ENCODE results near the gene MGLL. TPM values are rescaled to one million over a fixed set of nuclear protein-coding genes. Genes with fewer than 3 reads are reported as not detected.
A peak's percentile ranks its signal among the peaks of the same experiment; 100 is the strongest.

MGLL gene
- total RNA-seq, 1 donor from 2014 or later = 12.5 TPM

GRCh38 chr3:127718245-127718915 is 103.9 kb downstream of the MGLL start:
- peaks cover 27 to 57% (median 56%) of the 10 kb centered on the region in 3 donors for H3K4me1 ChIP-seq (ENCODE audit: control insufficient read depth in 3 of 3, insufficient read depth in 3 of 3, low read length in 3 of 3)
- H3K9me3 ChIP-seq (ENCODE audit: control insufficient read depth in 3 of 3, low read length in 3 of 3) = no peaks in the 10 kb centered on the region
- no peaks in the 10 kb centered on the region for H3K27me3 ChIP-seq (ENCODE audit: control insufficient read depth in 3 of 3, insufficient read depth in 3 of 3, low read length in 3 of 3)
- H3K9ac ChIP-seq (ENCODE audit: low read depth in 1 of 3, low read length in 3 of 3) = peak overlapping the region in 1 of 3 donors; percentile 25
- peak overlapping the region; percentile 54 for H3K27ac ChIP-seq (ENCODE audit: low read depth, low read length)
- peaks cover 0 to 32% (median 15%) of the 10 kb centered on the region in 3 donors for H3K36me3 ChIP-seq (ENCODE audit: control insufficient read depth in 3 of 3, insufficient read depth in 3 of 3, low read length in 3 of 3)
- no peak overlapping the region for H3K4me3 ChIP-seq (ENCODE audit: low read length in 3 of 3)

- Histone ChIP-seq H3K27ac (ENCODE audit: low read depth, low read length) (peak overlapping the region; percentile 54), H3K4me1 (ENCODE audit: control insufficient read depth in 3 of 3, insufficient read depth in 3 of 3, low read length in 3 of 3) (peaks cover 28 to 57% (median 56%) of the 10 kb centered on the region in 3 donors), H3K9ac (ENCODE audit: low read depth in 1 of 3, low read length in 3 of 3) (peak overlapping the region in 1 of 3 donors; percentile 25), H3K27me3 (ENCODE audit: control insufficient read depth in 3 of 3, insufficient read depth in 3 of 3, low read length in 3 of 3) (no peaks in the 10 kb centered on the region), H3K4me3 (ENCODE audit: low read length in 3 of 3) (no peak overlapping the region), H3K9me3 (ENCODE audit: control insufficient read depth in 3 of 3, low read length in 3 of 3) (no peaks in the 10 kb centered on the region), H3K36me3 (ENCODE audit: control insufficient read depth in 3 of 3, insufficient read depth in 3 of 3, low read length in 3 of 3) (peaks cover 0 to 32% (median 15%) of the 10 kb centered on the region in 3 donors)
Measured at GRCh38 chr3:127717357-127718244, 104.7 kb downstream of the MGLL start.

- no peaks in the 10 kb centered on the region for H3K27me3 ChIP-seq (ENCODE audit: control insufficient read depth in 3 of 3, insufficient read depth in 3 of 3, low read length in 3 of 3)
- no peak overlapping the region for H3K9ac ChIP-seq (ENCODE audit: low read depth in 1 of 3, low read length in 3 of 3)
- H3K9me3 ChIP-seq (ENCODE audit: control insufficient read depth in 3 of 3, low read length in 3 of 3) = no peaks in the 10 kb centered on the region
- H3K27ac ChIP-seq (ENCODE audit: low read depth, low read length) = no peak overlapping the region
- no peak overlapping the region for H3K4me3 ChIP-seq (ENCODE audit: low read length in 3 of 3)
- peaks cover 28 to 58% (median 58%) of the 10 kb centered on the region in 3 donors for H3K4me1 ChIP-seq (ENCODE audit: control insufficient read depth in 3 of 3, insufficient read depth in 3 of 3, low read length in 3 of 3)
- H3K36me3 ChIP-seq (ENCODE audit: control insufficient read depth in 3 of 3, insufficient read depth in 3 of 3, low read length in 3 of 3) = peaks cover 0 to 27% (median 13%) of the 10 kb centered on the region in 3 donors
Measured at GRCh38 chr3:127716384-127716783, 105.9 kb downstream of the MGLL start.

- Histone ChIP-seq H3K4me3 (ENCODE audit: low read length in 3 of 3) (peak overlapping the region in 1 of 3 donors; percentile 6), H3K27ac (ENCODE audit: low read depth, low read length) (peak overlapping the region; percentile 15), H3K27me3 (ENCODE audit: control insufficient read depth in 3 of 3, insufficient read depth in 3 of 3, low read length in 3 of 3) (no peaks in the 10 kb centered on the region), H3K36me3 (ENCODE audit: control insufficient read depth in 3 of 3, insufficient read depth in 3 of 3, low read length in 3 of 3) (peaks cover 0 to 23% (median 9%) of the 10 kb centered on the region in 3 donors), H3K9me3 (ENCODE audit: control insufficient read depth in 3 of 3, low read length in 3 of 3) (no peaks in the 10 kb centered on the region), H3K9ac (ENCODE audit: low read depth in 1 of 3, low read length in 3 of 3) (peak overlapping the region in 1 of 3 donors; percentile 33), H3K4me1 (ENCODE audit: control insufficient read depth in 3 of 3, insufficient read depth in 3 of 3, low read length in 3 of 3) (peaks cover 33 to 67% (median 66%) of the 10 kb centered on the region in 3 donors)
Measured at GRCh38 chr3:127715532-127715931, 106.8 kb downstream of the MGLL start.

GRCh38 chr3:127714866-127715265 is 107.4 kb downstream of the MGLL start:
- Histone ChIP-seq H3K9me3 (ENCODE audit: control insufficient read depth in 3 of 3, low read length in 3 of 3) (no peaks in the 10 kb centered on the region), H3K9ac (ENCODE audit: low read depth in 1 of 3, low read length in 3 of 3) (peak overlapping the region in 1 of 3 donors; percentile 25), H3K27me3 (ENCODE audit: control insufficient read depth in 3 of 3, insufficient read depth in 3 of 3, low read length in 3 of 3) (no peaks in the 10 kb centered on the region), H3K4me3 (ENCODE audit: low read length in 3 of 3) (no peak overlapping the region), H3K4me1 (ENCODE audit: control insufficient read depth in 3 of 3, insufficient read depth in 3 of 3, low read length in 3 of 3) (peaks cover 38 to 74% (median 73%) of the 10 kb centered on the region in 3 donors), H3K36me3 (ENCODE audit: control insufficient read depth in 3 of 3, insufficient read depth in 3 of 3, low read length in 3 of 3) (peaks cover 0 to 19% (median 7%) of the 10 kb centered on the region in 3 donors), H3K27ac (ENCODE audit: low read depth, low read length) (peak overlapping the region; percentile 57)

GRCh38 chr3:127714125-127714571 is 108.2 kb downstream of the MGLL start:
- Histone ChIP-seq H3K27ac (ENCODE audit: low read depth, low read length) (peak overlapping the region; percentile 57), H3K4me1 (ENCODE audit: control insufficient read depth in 3 of 3, insufficient read depth in 3 of 3, low read length in 3 of 3) (peaks cover 45 to 80% (median 76%) of the 10 kb centered on the region in 3 donors), H3K4me3 (ENCODE audit: low read length in 3 of 3) (no peak overlapping the region), H3K9ac (ENCODE audit: low read depth in 1 of 3, low read length in 3 of 3) (no peak overlapping the region), H3K27me3 (ENCODE audit: control insufficient read depth in 3 of 3, insufficient read depth in 3 of 3, low read length in 3 of 3) (no peaks in the 10 kb centered on the region), H3K36me3 (ENCODE audit: control insufficient read depth in 3 of 3, insufficient read depth in 3 of 3, low read length in 3 of 3) (peaks cover 0 to 19% (median 4%) of the 10 kb centered on the region in 3 donors), H3K9me3 (ENCODE audit: control insufficient read depth in 3 of 3, low read length in 3 of 3) (no peaks in the 10 kb centered on the region)

GRCh38 chr3:127712881-127713771 is 109.2 kb downstream of the MGLL start:
- peak overlapping the region; percentile 20 to 57 (median 34) for H3K9ac ChIP-seq (ENCODE audit: low read depth in 1 of 3, low read length in 3 of 3)
- no peaks in the 10 kb centered on the region for H3K9me3 ChIP-seq (ENCODE audit: control insufficient read depth in 3 of 3, low read length in 3 of 3)
- peak overlapping the region; percentile 57 for H3K27ac ChIP-seq (ENCODE audit: low read depth, low read length)
- H3K36me3 ChIP-seq (ENCODE audit: control insufficient read depth in 3 of 3, insufficient read depth in 3 of 3, low read length in 3 of 3) = peaks cover 0 to 16% (median 4%) of the 10 kb centered on the region in 3 donors
- H3K27me3 ChIP-seq (ENCODE audit: control insufficient read depth in 3 of 3, insufficient read depth in 3 of 3, low read length in 3 of 3) = no peaks in the 10 kb centered on the region
- peaks cover 47 to 85% (median 84%) of the 10 kb centered on the region in 3 donors for H3K4me1 ChIP-seq (ENCODE audit: control insufficient read depth in 3 of 3, insufficient read depth in 3 of 3, low read length in 3 of 3)
- no peak overlapping the region for H3K4me3 ChIP-seq (ENCODE audit: low read length in 3 of 3)

- H3K36me3 ChIP-seq (ENCODE audit: control insufficient read depth in 3 of 3, insufficient read depth in 3 of 3, low read length in 3 of 3) = peaks cover 0 to 16% (median 4%) of the 10 kb centered on the region in 3 donors
- peaks cover 54 to 83% (median 82%) of the 10 kb centered on the region in 3 donors for H3K4me1 ChIP-seq (ENCODE audit: control insufficient read depth in 3 of 3, insufficient read depth in 3 of 3, low read length in 3 of 3)
- peak overlapping the region; percentile 57 for H3K27ac ChIP-seq (ENCODE audit: low read depth, low read length)
- H3K9me3 ChIP-seq (ENCODE audit: control insufficient read depth in 3 of 3, low read length in 3 of 3) = no peaks in the 10 kb centered on the region
- peak overlapping the region in 2 of 3 donors; percentile 20 to 57 for H3K9ac ChIP-seq (ENCODE audit: low read depth in 1 of 3, low read length in 3 of 3)
- H3K4me3 ChIP-seq (ENCODE audit: low read length in 3 of 3) = no peak overlapping the region
- H3K27me3 ChIP-seq (ENCODE audit: control insufficient read depth in 3 of 3, insufficient read depth in 3 of 3, low read length in 3 of 3) = no peaks in the 10 kb centered on the region
Measured at GRCh38 chr3:127712461-127712860, 109.9 kb downstream of the MGLL start.

- H3K9ac ChIP-seq (ENCODE audit: low read depth in 1 of 3, low read length in 3 of 3) = peak overlapping the region in 1 of 3 donors; percentile 57
- H3K9me3 ChIP-seq (ENCODE audit: control insufficient read depth in 3 of 3, low read length in 3 of 3) = no peaks in the 10 kb centered on the region
- no peak overlapping the region for H3K4me3 ChIP-seq (ENCODE audit: low read length in 3 of 3)
- no peak overlapping the region for H3K27ac ChIP-seq (ENCODE audit: low read depth, low read length)
- peaks cover 3 to 16% (median 4%) of the 10 kb centered on the region in 3 donors for H3K36me3 ChIP-seq (ENCODE audit: control insufficient read depth in 3 of 3, insufficient read depth in 3 of 3, low read length in 3 of 3)
- H3K4me1 ChIP-seq (ENCODE audit: control insufficient read depth in 3 of 3, insufficient read depth in 3 of 3, low read length in 3 of 3) = peaks cover 58 to 82% (median 81%) of the 10 kb centered on the region in 3 donors
- H3K27me3 ChIP-seq (ENCODE audit: control insufficient read depth in 3 of 3, insufficient read depth in 3 of 3, low read length in 3 of 3) = no peaks in the 10 kb centered on the region
Measured at GRCh38 chr3:127711896-127712295, 110.4 kb downstream of the MGLL start.

Data from skeletal muscle tissue (tissue), 4 donors.